LNCaP clone FGC (cell line): ENCODE measurements around the gene COL12A1.

Experiments used
- DNase-seq: peaks from one replicate; pipeline ENCODE4 v3.0.0-alpha.2; 2011; ENCODE audit warnings: low read depth
- H3K4me3 ChIP-seq: 2 replicates; pipeline ENCODE4 v1.5.1; 2011; ENCODE audit warnings: mild to moderate bottlenecking, low read depth, low read length, control low read depth
- CTCF ChIP-seq: IDR thresholded peaks from 2 replicates; pipeline ENCODE4 v1.5.1; 2012; ENCODE audit warnings: mild to moderate bottlenecking; ENCODE audit not compliant: control insufficient read depth, insufficient read depth; ENCODE audit errors: extremely low read depth

Gene COL12A1

GRCh38 chr6:75223428-75223827 lies 17.6 kb upstream of the COL12A1 start:
- no peak for DNase-seq
- no peak for TF ChIP-seq CTCF
- no peak overlapping the region for H3K4me3 ChIP-seq

- DNase-seq: no peak
- TF ChIP-seq CTCF: no peak
- no peak overlapping the region for H3K4me3 ChIP-seq
Observed at GRCh38 chr6:75222261-75222660, 16.4 kb upstream of the COL12A1 start.

GRCh38 chr6:75221116-75221515 lies 15.3 kb upstream of the COL12A1 start:
- DNase-seq: no peak
- TF ChIP-seq CTCF: no peak

GRCh38 chr6:75220357-75220756 lies 14.5 kb upstream of the COL12A1 start:
- H3K4me3 ChIP-seq: no peak overlapping the region
- no peak for DNase-seq

More at GRCh38 chr6:75221116-75221515, 15.3 kb upstream of the COL12A1 start:
- H3K4me3 ChIP-seq: no peak overlapping the region

GRCh38 chr6:75219263-75219662 lies 13.4 kb upstream of the COL12A1 start:
- no peak for DNase-seq
- H3K4me3 ChIP-seq: no peak overlapping the region
- no peak for TF ChIP-seq CTCF

More at GRCh38 chr6:75220357-75220756, 14.5 kb upstream of the COL12A1 start:
- TF ChIP-seq CTCF: no peak

- DNase-seq: no peak
- TF ChIP-seq CTCF: no peak
- H3K4me3 ChIP-seq: no peak overlapping the region
Observed at GRCh38 chr6:75217193-75217592, 11.3 kb upstream of the COL12A1 start.

- H3K4me3 ChIP-seq: no peak overlapping the region
- no peak for DNase-seq
- no peak for TF ChIP-seq CTCF
Observed at GRCh38 chr6:75215291-75215690, 9.4 kb upstream of the COL12A1 start.
